HFF-Myc (cell line): Measurements from ENCODE around the gene GDPD1.
"Not testable (repeated sequence)": the region's sequence is repeated elsewhere in the genome, so short reads cannot be mapped to it uniquely, and the experiment has no call there.

Experiments
- DNase-seq: peaks from one replicate; pipeline ENCODE4 v3.0.0-alpha.2; 2011; ENCODE audit warnings: low read depth; ENCODE audit errors: extremely low read depth
- H3K4me3 ChIP-seq: replicated peaks from 2 replicates; pipeline ENCODE4 v1.5.1; 2011; ENCODE audit warnings: low read depth, mild to moderate bottlenecking, control low read depth, low read length
- CTCF ChIP-seq: IDR thresholded peaks from 2 replicates; pipeline ENCODE4 v1.5.1; 2012; ENCODE audit warnings: mild to moderate bottlenecking, low read depth, low read length, control low read depth; ENCODE audit errors: missing control alignments

The GDPD1 gene

GRCh38 chr17:59275618-59276017 is 55.3 kb downstream of the GDPD1 start:
- no peak overlapping the region for H3K4me3 ChIP-seq
- no peak for TF ChIP-seq CTCF
- DNase-seq = no peak

DNA sequence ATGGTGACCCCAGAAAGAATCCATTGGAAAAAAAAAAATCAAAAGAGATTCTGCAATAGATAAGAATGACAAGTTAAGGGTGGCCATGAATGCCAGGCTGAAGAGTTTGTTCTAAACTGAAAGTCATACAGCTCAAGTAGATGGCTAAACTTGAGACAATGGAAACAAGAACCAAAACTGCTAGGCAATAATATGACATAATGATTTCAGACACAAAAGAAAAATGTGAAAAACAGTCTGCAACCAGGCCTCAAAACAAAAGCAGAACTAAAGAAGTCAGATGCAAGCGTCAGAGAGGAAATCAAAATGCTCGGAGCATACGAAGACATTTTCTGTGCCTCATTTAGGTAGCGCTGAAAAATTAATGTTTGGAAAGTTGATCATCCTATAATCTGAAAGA is 56.7 kb downstream of the GDPD1 start:
- no peak for TF ChIP-seq CTCF
- DNase-seq = no peak
- H3K4me3 ChIP-seq = no peak overlapping the region

GRCh38 chr17:59278406-59278805 is 58.1 kb downstream of the GDPD1 start:
- H3K4me3 ChIP-seq = no peak overlapping the region
- no peak for DNase-seq
- TF ChIP-seq CTCF = no peak

DNA sequence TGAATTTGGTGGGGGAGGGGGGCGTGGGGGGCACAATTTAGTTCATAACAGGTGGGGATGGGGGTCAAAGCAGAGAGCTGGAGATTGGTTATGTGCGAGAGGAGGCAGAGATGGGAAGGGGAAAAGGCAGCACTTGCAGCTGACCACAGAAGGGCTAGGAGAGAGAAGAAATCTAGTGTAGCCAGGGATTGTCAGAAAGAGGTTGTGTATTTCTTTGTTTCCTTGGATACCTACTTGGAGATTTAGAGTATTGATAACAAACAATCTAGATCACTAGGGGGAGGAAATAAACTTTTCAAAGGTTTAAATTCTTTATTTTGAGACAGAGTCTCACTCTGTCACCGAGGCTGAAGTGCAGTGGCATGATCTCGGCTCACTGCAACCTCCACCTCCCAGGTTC is 64.0 kb downstream of the GDPD1 start:
- DNase-seq = no peak
- no peak overlapping the region for H3K4me3 ChIP-seq
- no peak for TF ChIP-seq CTCF

GRCh38 chr17:59287452-59287851 is 67.1 kb downstream of the GDPD1 start:
- no peak for TF ChIP-seq CTCF
- H3K4me3 ChIP-seq = no peak overlapping the region
- no peak for DNase-seq

GRCh38 chr17:59287891-59288290 is 67.6 kb downstream of the GDPD1 start:
- DNase-seq = no peak
- no peak overlapping the region for H3K4me3 ChIP-seq
- no peak for TF ChIP-seq CTCF

GRCh38 chr17:59289981-59290301 is 69.6 kb downstream of the GDPD1 start:
- H3K4me3 ChIP-seq = no peak overlapping the region
- no peak for TF ChIP-seq CTCF

GRCh38 chr17:59290302-59290998 is 70.1 kb downstream of the GDPD1 start:
- not testable (repeated sequence) for DNase-seq, H3K4me3 ChIP-seq

More at GRCh38 chr17:59289981-59290301, 69.6 kb downstream of the GDPD1 start:
- DNase-seq = no peak
